Stimulated activated CD8-positive, alpha-beta memory T cell treated with anti-CD3 and anti-CD28 coated beads, Interleukin-15, amount 100 ng/mL, for 1 hour (primary cell): ENCODE results near the gene DAGLA.
"Not testable (repeated sequence)": the region's sequence is repeated elsewhere in the genome, so short reads cannot be mapped to it uniquely, and the experiment has no call there.

ENCODE experiments used
- DNase-seq: peaks from one replicate; pipeline ENCODE4 v3.0.0-alpha.2; 2020; ENCODE audit warnings: low read depth

Gene DAGLA

GRCh38 chr11:61679893-61680621 lies at the start of gene DAGLA:
TSS of gene DAGLA (plus strand) at chr11:61680391. CDS start at chr11:61720156, 39,765 bp downstream.
- peak; percentile 56 for DNase-seq

GRCh38 chr11:61632096-61632495 lies 48.1 kb upstream of the DAGLA start:
- DNase-seq = no peak

- no peak for DNase-seq
These were observed 44.9 kb upstream of the DAGLA start for GRCh38 chr11:61635304-61635703.

- DNase-seq = no peak
These were observed 44.4 kb upstream of the DAGLA start for GRCh38 chr11:61635787-61636186.

GRCh38 chr11:61636676-61637075 lies 43.5 kb upstream of the DAGLA start:
- no peak for DNase-seq

GRCh38 chr11:61637277-61637676 lies 42.9 kb upstream of the DAGLA start:
- no peak for DNase-seq

- DNase-seq = no peak
These were observed 40.3 kb upstream of the DAGLA start for GRCh38 chr11:61639816-61640443.

- DNase-seq = no peak
These were observed 38.0 kb upstream of the DAGLA start for GRCh38 chr11:61642162-61642561.

GRCh38 chr11:61645179-61645868 lies 34.9 kb upstream of the DAGLA start:
- DNase-seq = no peak

- no peak for DNase-seq
These were observed 32.7 kb upstream of the DAGLA start for GRCh38 chr11:61647529-61647928.

- DNase-seq = no peak
These were observed 29.2 kb upstream of the DAGLA start for GRCh38 chr11:61650781-61651571.

- no peak for DNase-seq
These were observed 28.1 kb upstream of the DAGLA start for GRCh38 chr11:61652135-61652534.

GRCh38 chr11:61654397-61654829 lies 25.8 kb upstream of the DAGLA start:
- DNase-seq = no peak

- not testable (repeated sequence) for DNase-seq
These were observed 24.7 kb upstream of the DAGLA start for GRCh38 chr11:61655266-61656159.

GRCh38 chr11:61656347-61657077 lies 23.7 kb upstream of the DAGLA start:
- DNase-seq = no peak

- no peak for DNase-seq
These were observed 22.5 kb upstream of the DAGLA start for GRCh38 chr11:61657566-61658290.

- no peak for DNase-seq
These were observed 20.6 kb upstream of the DAGLA start for GRCh38 chr11:61659413-61660196.

- DNase-seq = not testable (repeated sequence)
These were observed 19.2 kb upstream of the DAGLA start for GRCh38 chr11:61660997-61661396.
